GM19240 (cell line): Measurements from ENCODE around the gene NEK1.

Source experiments
- DNase-seq: peaks from one replicate; pipeline ENCODE4 v3.0.0; 2011; ENCODE audit warnings: low spot score; ENCODE audit not compliant: insufficient read length

Gene NEK1

DNA sequence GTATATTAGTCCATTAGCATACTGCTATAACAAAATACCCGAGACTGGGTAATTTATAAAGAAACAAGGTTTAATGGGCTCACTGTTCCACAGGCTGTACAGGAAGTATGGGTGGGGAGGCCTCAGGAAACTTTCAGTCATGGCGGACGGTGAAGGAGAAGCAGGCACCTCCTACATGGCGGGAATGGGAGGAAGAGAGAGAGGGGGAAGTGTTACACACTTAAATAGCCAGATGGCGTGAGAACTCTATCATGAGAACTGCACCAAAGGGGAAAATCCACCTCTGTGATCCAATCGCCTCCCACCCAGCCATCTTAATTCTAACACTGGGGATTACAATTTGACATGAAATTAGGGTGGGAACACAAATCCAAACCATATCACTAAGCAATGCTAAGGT is 242.7 kb downstream of the NEK1 start:
- no peak for DNase-seq

DNA sequence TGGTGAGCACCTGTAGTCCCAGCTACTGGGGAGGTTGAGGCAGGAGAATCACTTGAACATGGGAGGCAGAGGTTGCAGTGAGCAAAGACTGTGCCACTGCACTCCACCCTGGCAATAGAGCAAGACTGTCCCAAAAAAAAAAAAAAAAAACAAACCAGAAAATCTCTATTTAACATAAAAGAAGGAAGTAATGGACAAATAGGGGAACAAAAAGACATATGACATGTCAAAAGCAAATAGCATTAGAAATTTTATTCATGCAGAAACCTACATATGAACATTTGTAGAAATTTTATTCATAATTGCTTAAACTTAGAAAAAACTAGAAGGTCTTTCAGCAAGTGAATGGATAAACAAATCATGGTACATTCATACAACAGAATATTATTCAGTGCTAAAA is 244.6 kb downstream of the NEK1 start:
- no peak for DNase-seq

GRCh38 chr4:169366821-169367220 is 245.6 kb downstream of the NEK1 start:
- DNase-seq = no peak

DNA sequence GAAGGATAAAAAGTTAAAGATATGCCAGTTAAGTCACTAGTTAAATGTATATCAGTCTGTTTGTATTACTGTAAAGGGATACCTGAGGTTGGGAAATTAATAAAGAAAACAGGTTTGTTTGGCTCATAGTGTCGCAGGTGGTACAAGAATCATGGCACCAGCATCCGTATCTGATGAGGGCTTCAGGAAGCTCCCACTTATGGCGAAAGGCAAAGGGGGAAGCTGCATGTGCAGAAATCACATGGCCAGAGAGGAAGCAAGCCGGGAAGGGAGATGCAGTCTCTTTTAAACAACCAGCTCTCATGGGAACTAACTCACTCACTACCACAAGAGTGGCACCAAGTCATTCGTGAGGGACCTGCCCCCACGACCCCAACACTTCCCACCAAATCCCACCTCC is 249.8 kb downstream of the NEK1 start:
- no peak for DNase-seq

DNA sequence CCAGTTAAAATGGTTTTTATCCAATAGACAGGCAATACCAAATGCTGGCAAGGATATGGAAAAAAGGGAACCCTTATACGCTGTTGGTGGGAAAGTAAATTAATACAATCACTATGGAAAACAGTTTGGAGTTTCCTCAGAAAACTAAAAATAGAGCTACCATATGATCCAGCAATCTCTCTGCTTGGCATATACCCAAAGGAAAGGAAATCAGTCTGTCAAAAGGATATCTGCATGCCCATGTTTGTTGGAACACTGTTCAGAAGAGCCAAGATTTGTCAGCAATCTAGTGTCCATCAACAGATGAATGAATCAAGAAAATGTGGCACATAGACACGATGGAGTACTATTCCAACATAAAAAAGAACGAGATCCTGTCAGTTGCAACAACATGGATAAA is 250.6 kb downstream of the NEK1 start:
- no peak for DNase-seq

GRCh38 chr4:169359961-169360360 is 252.4 kb downstream of the NEK1 start:
- no peak for DNase-seq

GRCh38 chr4:169352360-169352759 is 260.0 kb downstream of the NEK1 start:
- no peak for DNase-seq

- DNase-seq = no peak
Observed at GRCh38 chr4:169351872-169352271, 260.5 kb downstream of the NEK1 start.

DNA sequence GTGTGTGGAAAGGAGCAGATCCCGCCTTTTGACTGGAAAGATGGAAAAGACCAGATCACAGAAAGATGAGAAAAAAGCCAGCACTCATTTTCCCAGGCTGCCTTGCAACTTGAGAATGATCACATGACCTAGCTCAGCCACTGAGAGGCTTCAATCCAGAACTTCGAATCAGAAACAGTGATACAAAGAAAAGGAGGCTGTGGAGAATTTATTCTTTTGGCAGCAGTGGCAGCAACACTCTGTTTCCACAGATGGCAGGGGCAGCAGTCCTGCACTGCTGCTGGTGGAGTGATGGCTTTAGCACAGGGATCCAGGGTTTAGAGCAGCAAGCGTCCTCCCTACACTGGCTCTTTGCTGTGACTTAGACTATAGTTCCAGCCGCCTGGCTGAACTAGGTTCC is 263.8 kb downstream of the NEK1 start:
- no peak for DNase-seq

- no peak for DNase-seq
Observed at GRCh38 chr4:169346840-169347239, 265.5 kb downstream of the NEK1 start.

- DNase-seq = no peak
Observed at GRCh38 chr4:169345316-169345721, 267.1 kb downstream of the NEK1 start.
